GM12878 (cell line): ENCODE results near the gene CAMK4.

ENCODE experiments used
- CHD1 ChIP-seq: IDR thresholded peaks from 2 replicates; pipeline ENCODE4 v1.6.1; 2012; ENCODE audit warnings: low read depth, low read length, improper control_type of control experiment
- EP300 ChIP-seq, 2 experiments: fragments of 150-350 bp in 1 of 2; IDR thresholded peaks; 2 replicates each; pipeline ENCODE4 v1.6.1; 2011 to 2012; ENCODE audit warnings: low read depth in 2 of 2, low read length in 2 of 2, borderline replicate concordance in 1 of 2, improper control_type of control experiment in 1 of 2, inconsistent platforms in 1 of 2; ENCODE audit not compliant: control insufficient read depth in 1 of 2
- ESRRA ChIP-seq: IDR thresholded peaks from 2 replicates; pipeline ENCODE4 v1.6.1; 2012; ENCODE audit warnings: mild to moderate bottlenecking, low read length, improper control_type of control experiment
- EZH2 ChIP-seq: IDR thresholded peaks from 2 replicates; pipeline ENCODE4 v1.6.1; 2012; ENCODE audit warnings: low read depth, mild to moderate bottlenecking, control low read depth, inconsistent platforms, low read length, borderline replicate concordance; ENCODE audit not compliant: control insufficient read depth
- FOXM1 ChIP-seq: IDR thresholded peaks from 2 replicates; pipeline ENCODE4 v1.6.1; 2012; ENCODE audit warnings: low read depth, mild to moderate bottlenecking, inconsistent platforms, low read length, moderate library complexity
- GATAD2B ChIP-seq: fragments of 450-650 bp; conservative IDR thresholded peaks from 2 replicates; pipeline ENCODE4 v1.6.1; 2017; ENCODE audit warnings: low read depth, mild to moderate bottlenecking, moderate library complexity
- LARP7 ChIP-seq: fragments of 450-650 bp; IDR thresholded peaks from 2 replicates; pipeline ENCODE4 v1.6.1; 2017; ENCODE audit warnings: mild to moderate bottlenecking
- POLR2AphosphoS2 ChIP-seq: IDR thresholded peaks from 2 replicates; pipeline ENCODE4 v1.6.1; 2011; ENCODE audit warnings: low read depth, mild to moderate bottlenecking, low read length, improper control_type of control experiment, moderate library complexity
- RFX5 ChIP-seq: IDR thresholded peaks from 2 replicates; pipeline ENCODE4 v1.6.1; 2011; ENCODE audit warnings: low read depth, low read length, improper control_type of control experiment
- ZNF24 ChIP-seq: fragments of 450-650 bp; IDR thresholded peaks from 2 replicates; pipeline ENCODE4 v1.6.1; 2017; ENCODE audit warnings: antibody characterized with exemption, mild to moderate bottlenecking
- TF ChIP-seq, protein P1 (sequence below): fragments of 450-650 bp; IDR thresholded peaks from 2 replicates; pipeline ENCODE4 v1.6.1; 2017; ENCODE audit warnings: mild to moderate bottlenecking
- TF ChIP-seq, protein P2 (sequence below), 3 experiments: IDR thresholded peaks in 2 of 3; conservative IDR thresholded peaks in 1 of 3; 2 replicates each; pipeline ENCODE4 v1.5.1; 2011; ENCODE audit warnings: low read depth in 3 of 3, low read length in 3 of 3, mild to moderate bottlenecking in 3 of 3, control low read depth in 2 of 3, moderate library complexity in 2 of 3, inconsistent platforms in 1 of 3, mixed read lengths in 1 of 3; ENCODE audit not compliant: control insufficient read depth in 2 of 3, insufficient read depth in 1 of 3; ENCODE audit errors: extremely low read depth in 1 of 3

DNA sequence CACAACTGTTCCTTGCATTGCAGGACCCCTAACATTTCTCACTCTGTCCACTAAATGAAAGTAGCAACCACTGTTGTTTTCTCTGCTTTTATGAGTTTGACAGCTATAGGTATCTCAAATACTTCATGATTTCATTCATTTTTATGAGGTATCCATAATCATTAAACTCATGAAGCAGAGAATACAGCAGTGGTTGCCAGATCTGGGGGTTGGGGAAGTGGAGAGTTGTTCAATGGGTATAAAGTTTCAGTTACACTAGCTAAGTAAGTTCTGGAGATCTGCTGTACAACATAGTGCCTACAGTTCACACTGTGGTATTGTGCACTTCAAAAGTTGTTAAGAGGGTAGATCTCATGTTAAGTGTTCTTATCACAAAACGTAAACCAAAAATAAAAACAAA is 23.4 kb upstream of the CAMK4 start:
- TF ChIP-seq GATAD2B (no peak), ZNF24 (no peak), EP300 (IDR thresholded peaks at IDR 0.05; ENCODE audit: borderline replicate concordance in 1 of 2, control insufficient read depth in 1 of 2, low read depth in 2 of 2, low read length in 2 of 2) (no peak), EZH2 (no peak), RFX5 (no peak), ESRRA (no peak), FOXM1 (no peak), POLR2AphosphoS2 (no peak), LARP7 (no peak), CHD1 (no peak)
- TF ChIP-seq, protein P1, sequence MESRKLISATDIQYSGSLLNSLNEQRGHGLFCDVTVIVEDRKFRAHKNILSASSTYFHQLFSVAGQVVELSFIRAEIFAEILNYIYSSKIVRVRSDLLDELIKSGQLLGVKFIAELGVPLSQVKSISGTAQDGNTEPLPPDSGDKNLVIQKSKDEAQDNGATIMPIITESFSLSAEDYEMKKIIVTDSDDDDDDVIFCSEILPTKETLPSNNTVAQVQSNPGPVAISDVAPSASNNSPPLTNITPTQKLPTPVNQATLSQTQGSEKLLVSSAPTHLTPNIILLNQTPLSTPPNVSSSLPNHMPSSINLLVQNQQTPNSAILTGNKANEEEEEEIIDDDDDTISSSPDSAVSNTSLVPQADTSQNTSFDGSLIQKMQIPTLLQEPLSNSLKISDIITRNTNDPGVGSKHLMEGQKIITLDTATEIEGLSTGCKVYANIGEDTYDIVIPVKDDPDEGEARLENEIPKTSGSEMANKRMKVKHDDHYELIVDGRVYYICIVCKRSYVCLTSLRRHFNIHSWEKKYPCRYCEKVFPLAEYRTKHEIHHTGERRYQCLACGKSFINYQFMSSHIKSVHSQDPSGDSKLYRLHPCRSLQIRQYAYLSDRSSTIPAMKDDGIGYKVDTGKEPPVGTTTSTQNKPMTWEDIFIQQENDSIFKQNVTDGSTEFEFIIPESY, result no peak
- TF ChIP-seq, protein P2, sequence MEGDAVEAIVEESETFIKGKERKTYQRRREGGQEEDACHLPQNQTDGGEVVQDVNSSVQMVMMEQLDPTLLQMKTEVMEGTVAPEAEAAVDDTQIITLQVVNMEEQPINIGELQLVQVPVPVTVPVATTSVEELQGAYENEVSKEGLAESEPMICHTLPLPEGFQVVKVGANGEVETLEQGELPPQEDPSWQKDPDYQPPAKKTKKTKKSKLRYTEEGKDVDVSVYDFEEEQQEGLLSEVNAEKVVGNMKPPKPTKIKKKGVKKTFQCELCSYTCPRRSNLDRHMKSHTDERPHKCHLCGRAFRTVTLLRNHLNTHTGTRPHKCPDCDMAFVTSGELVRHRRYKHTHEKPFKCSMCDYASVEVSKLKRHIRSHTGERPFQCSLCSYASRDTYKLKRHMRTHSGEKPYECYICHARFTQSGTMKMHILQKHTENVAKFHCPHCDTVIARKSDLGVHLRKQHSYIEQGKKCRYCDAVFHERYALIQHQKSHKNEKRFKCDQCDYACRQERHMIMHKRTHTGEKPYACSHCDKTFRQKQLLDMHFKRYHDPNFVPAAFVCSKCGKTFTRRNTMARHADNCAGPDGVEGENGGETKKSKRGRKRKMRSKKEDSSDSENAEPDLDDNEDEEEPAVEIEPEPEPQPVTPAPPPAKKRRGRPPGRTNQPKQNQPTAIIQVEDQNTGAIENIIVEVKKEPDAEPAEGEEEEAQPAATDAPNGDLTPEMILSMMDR (IDR thresholded peaks at IDR 0.05 in 2 of 3, conservative IDR thresholded peaks at IDR 0.05 in 1 of 3; ENCODE audit: control insufficient read depth in 2 of 3, extremely low read depth in 1 of 3, insufficient read depth in 1 of 3, low read depth in 3 of 3, low read length in 3 of 3), result no peak
